KG1 (cell line): ENCODE measurements around the gene CDH1.
"Not testable (repeated sequence)": the region's sequence is repeated elsewhere in the genome, so short reads cannot be mapped to it uniquely, and the experiment has no call there.

Source experiments
- DNase-seq: peaks from one replicate; lab custom pipeline; 2025; lab: John Stamatoyannopoulos, UW

CDH1 gene

DNA sequence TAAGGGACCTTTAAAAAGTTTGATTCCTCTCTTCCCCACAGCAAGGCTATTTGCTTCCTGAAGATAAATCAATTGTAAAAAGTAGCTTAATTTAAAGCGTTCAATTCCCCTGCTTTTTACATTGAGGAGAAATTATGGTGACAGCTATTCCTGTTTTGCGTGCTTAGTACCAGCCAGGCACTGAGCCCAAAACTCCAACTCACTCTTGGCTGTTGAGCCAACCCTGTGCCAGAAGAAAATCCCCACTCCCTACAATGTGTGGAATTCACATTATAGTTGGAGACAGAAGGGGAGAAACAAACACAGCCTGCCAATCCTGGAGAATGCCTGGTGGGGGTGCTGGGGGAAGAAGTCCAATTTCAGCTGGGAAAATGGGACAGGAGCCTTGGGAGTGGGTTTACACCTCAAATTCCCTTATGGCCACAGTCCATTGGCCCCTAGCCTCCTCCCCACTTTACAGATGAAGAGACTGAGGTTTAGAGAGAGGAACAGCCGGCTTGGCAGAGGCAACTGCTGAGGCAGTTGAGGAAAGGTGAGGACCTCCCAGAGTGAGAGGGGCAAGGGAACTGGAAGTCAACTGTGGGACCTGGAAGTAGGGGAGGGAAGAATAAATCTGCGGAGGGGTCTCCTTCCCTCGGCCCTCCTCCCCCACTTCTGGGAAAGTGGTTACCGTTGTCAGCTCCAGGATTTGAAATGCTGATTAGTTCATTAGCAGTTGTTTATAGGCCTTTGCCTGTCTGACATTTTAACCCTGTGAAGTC, 26.1 kb downstream of the CDH1 start:
- DNase-seq, result no peak

GRCh38 chr16:68764862-68765261, 27.8 kb downstream of the CDH1 start:
- no peak for DNase-seq

GRCh38 chr16:68767581-68767980, 30.5 kb downstream of the CDH1 start:
- no peak for DNase-seq

GRCh38 chr16:68768175-68768574, 31.1 kb downstream of the CDH1 start:
- DNase-seq, result no peak

DNA sequence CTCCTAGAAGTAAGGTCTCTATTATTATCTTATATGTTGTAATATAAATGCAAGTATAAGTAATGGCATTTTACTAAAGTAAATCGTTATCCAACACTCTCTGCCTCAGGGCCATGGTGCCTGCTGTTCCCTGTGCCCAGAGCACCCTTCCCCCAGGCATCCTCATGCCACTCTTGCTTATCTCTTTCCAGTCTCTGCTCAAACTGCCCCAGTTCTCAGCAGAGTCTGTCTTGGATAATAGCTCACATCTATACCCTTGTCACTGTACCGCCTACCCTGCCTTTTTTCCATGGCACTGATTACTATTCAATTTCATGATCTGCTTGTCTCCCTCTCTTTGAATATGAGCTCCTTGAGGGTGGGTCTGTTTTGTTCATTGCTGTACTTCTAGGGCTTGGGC, 31.7 kb downstream of the CDH1 start:
- DNase-seq, result no peak

DNA sequence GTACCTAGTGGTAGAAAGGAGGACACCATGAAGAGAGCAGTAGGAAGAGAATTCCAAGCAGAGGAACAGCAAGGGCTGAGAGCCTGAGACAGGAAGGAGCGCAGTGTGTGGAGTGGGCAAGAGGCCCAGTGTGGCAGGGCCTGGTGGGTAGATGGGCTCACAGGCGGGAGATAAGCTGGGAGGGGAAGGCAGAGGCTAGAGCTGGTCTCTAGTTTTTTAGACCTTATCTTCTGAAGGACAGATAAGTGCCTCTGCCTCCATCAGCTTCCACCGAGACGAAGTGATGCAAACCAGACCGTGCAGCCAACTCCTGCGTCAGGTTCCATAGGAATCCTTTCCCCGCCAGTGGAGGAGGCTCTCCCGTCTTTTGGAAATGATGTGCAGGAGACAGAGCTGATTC, 33.6 kb downstream of the CDH1 start:
- DNase-seq, result no peak

DNA sequence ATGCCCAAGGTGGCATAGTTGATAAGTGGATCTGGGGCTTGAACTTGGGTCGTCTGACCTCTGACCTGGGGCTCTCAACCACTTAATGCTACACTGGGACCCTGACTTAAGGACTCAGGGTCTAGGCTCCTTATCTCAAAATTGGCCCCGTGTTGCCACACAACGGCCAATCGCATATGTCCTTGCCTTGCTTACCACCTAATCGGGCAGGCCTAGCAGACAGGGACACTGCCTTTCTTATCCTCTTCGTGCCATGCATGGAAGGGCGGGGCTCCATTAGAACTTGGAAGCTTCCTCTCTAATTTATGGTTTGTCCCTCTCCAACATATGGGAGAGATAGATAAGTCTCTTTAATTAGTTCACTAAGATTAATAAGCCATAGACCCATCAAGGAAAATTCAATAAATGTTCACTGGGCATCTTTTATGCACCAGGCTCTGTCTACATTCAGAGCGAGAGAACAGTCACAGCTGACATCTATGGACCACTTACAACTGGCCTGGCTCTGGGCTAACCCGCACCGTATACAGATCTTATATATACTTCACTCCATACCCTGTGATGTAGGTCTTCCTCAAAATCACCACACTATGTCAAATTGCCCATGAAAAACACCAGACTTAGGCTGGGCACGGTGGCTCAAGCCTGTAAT, 35.1 kb downstream of the CDH1 start:
- no peak for DNase-seq

DNA sequence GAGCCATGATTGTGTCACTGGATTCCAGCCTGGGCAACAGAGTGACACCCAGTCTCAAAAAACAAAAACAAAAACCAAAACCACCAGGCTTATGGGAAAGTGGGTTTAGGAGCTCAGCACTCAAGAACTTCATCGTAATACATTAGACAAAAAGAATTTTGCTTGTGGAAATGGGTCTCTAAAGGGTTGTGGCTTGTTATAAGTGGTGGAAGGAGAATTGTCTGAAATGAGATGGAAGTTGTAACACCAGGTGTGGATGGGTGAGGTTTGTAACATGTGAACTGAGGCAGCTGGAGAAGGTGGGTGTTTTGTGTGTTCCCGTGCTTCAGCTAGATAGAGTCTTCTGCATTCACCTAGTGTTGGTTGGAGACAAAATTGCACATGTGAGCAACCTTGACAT, 35.8 kb downstream of the CDH1 start:
- no peak for DNase-seq

GRCh38 chr16:68774982-68775634, 38.0 kb downstream of the CDH1 start:
- DNase-seq, result no peak

DNA sequence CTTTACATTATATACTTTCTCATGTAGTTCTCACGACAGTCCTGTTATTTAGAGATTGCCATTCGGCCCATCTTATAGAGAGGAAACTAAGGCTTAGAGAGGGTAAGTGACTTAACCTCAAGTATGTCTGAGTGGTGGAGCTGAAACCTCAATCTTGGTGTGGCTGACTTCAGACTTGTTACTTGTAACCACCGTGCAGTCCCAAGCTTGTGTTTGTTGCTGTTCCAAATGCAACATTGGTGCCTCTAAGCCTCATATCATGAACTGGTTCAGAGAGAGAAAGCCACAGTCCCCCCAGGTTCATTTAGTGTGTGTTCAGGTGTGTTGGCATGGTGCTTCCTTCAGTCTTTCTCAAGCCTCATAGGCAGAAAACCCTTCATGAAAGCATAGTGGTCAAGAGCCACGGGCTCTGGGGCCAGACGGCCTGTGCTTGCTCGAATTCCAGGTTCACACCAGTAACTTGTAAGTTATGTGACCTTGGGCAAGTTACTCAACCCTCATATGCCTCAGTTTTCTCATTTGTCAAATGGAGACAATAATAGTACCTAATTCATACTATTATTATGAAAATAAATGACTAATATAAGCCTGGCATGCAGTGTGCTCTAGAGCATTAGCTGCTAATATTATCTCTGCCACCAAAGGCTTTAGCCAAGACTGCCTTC, 39.9 kb downstream of the CDH1 start:
- no peak for DNase-seq

GRCh38 chr16:68778551-68779231, 41.6 kb downstream of the CDH1 start:
- no peak for DNase-seq

DNA sequence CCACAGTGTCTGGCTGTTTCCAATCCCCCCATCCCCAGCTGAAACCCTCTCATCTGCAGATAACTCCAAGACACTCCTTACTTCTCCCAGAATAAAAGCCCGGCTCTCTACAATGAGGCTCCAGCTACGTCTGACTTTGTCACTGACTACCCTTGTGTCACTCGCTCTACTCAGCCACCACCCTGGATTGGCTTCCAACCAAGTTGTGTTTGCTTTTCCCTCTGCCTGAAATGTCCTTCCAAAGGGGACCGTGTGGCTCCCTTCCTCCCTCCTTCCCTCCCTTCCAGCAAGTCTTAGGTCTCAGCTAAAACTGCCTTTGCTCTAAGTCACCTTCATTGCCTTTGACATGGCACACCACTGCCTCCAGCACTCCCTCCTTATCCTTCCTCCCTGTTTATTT, 42.8 kb downstream of the CDH1 start:
- DNase-seq, result no peak

- DNase-seq, result no peak
These were observed 44.7 kb downstream of the CDH1 start for GRCh38 chr16:68781784-68782183.

- no peak for DNase-seq
These were observed 45.4 kb downstream of the CDH1 start for GRCh38 chr16:68782198-68783174.

GRCh38 chr16:68784226-68784625, 47.1 kb downstream of the CDH1 start:
- DNase-seq, result no peak

- no peak for DNase-seq
These were observed 47.6 kb downstream of the CDH1 start for GRCh38 chr16:68784721-68785120.

GRCh38 chr16:68785715-68786114, 48.6 kb downstream of the CDH1 start:
- DNase-seq, result no peak

GRCh38 chr16:68786685-68787418, 49.8 kb downstream of the CDH1 start:
- DNase-seq, result no peak

DNA sequence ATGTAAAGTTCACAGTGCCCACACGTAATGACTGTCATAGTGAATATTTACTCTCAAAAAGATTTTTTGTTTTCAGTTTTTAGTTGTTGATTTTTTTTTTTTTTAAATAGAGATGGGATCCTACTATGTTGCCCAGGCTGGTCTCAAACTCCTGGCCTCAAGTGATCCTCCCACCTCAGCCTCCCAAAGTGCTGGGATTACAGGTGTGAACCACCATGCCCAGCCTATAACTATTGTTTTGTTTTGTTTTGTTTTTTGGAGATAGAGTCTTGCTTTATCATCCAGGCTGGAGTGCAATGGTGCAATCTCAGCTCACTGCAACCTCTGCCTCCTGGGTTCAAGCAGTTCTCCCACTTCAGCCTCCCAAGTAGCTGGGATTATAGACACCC, 50.3 kb downstream of the CDH1 start:
- DNase-seq, result not testable (repeated sequence)

DNA sequence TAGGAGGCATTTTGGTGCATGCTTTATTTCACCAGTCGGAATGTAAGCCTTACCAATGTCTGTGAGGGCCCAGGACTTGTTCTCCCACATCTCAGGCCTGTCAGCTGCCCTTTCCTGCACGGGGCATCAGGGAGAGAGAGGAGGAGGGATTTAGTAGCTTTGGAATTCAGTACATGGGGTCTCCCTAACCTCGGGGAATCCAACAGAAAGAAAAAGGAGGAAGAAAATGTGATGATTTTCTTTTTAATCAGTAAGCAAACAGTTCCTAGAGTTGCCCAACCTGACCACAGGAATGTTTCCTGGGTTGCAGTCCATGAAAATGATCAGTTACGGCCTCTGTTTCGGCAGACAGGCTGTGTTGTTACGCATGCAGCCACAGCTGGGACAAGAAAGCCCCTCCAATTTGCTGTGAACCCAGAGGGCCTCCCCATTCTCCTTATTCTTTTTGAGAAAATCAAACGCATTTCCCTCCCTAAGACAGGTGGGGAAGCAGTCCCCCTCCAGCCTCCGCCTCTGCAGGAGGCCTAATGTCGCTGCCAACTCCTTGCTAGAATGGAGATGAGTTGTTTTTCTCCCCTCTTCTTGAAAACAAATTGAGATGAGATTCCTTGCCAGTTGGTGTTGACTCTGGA, 53.2 kb downstream of the CDH1 start:
- no peak for DNase-seq
